Stimulated activated CD4-positive, alpha-beta T cell treated with anti-CD3 and anti-CD28 coated beads, Interleukin-4, amount 100 ng/mL, for 1 hour (primary cell): Measurements from ENCODE around the gene JAKMIP1.

ENCODE experiments used
- DNase-seq: peaks from one replicate; pipeline ENCODE4 v3.0.0-alpha.2; 2020

JAKMIP1 gene

GRCh38 chr4:6086846-6087245 lies 113.5 kb downstream of the JAKMIP1 start:
- no peak for DNase-seq

GRCh38 chr4:6085691-6086628 lies 114.4 kb downstream of the JAKMIP1 start:
- no peak for DNase-seq

GRCh38 chr4:6085028-6085690 lies 115.2 kb downstream of the JAKMIP1 start:
- no peak for DNase-seq

- no peak for DNase-seq
Measured at GRCh38 chr4:6079965-6080364, 120.4 kb downstream of the JAKMIP1 start.

GRCh38 chr4:6078560-6078959 lies 121.8 kb downstream of the JAKMIP1 start:
- no peak for DNase-seq

- no peak for DNase-seq
Measured at GRCh38 chr4:6076391-6076790, 124.0 kb downstream of the JAKMIP1 start.

- no peak for DNase-seq
Measured at GRCh38 chr4:6074758-6075157, 125.6 kb downstream of the JAKMIP1 start.

- DNase-seq = no peak
Measured at GRCh38 chr4:6071959-6072720, 128.2 kb downstream of the JAKMIP1 start.

GRCh38 chr4:6071191-6071958 lies 129.0 kb downstream of the JAKMIP1 start:
- no peak for DNase-seq

- no peak for DNase-seq
Measured at GRCh38 chr4:6069845-6070709, 130.3 kb downstream of the JAKMIP1 start.

- no peak for DNase-seq
Measured at GRCh38 chr4:6068986-6069385, 131.4 kb downstream of the JAKMIP1 start.

- no peak for DNase-seq
Measured at GRCh38 chr4:6065934-6066590, 134.3 kb downstream of the JAKMIP1 start.

GRCh38 chr4:6065166-6065565 lies 135.2 kb downstream of the JAKMIP1 start:
- no peak for DNase-seq

GRCh38 chr4:6064383-6064782 lies 136.0 kb downstream of the JAKMIP1 start:
- DNase-seq = no peak

- no peak for DNase-seq
Measured at GRCh38 chr4:6063684-6064083, 136.7 kb downstream of the JAKMIP1 start.

GRCh38 chr4:6062133-6062532 lies 138.2 kb downstream of the JAKMIP1 start:
- DNase-seq = no peak

- DNase-seq = no peak
Measured at GRCh38 chr4:6059375-6059805, 141.0 kb downstream of the JAKMIP1 start.

- no peak for DNase-seq
Measured at GRCh38 chr4:6058531-6059374, 141.6 kb downstream of the JAKMIP1 start.

GRCh38 chr4:6056976-6057766 lies 143.2 kb downstream of the JAKMIP1 start:
- DNase-seq = no peak
